DOHH2 (cell line): ENCODE data around the gene ACSBG1.

Experiments
- H3F3A ChIP-seq: fragments of 200-600 bp; sonication (generic), shearing (Covaris generic); 2 replicates; pipeline ENCODE4 v1.6.0; 2016; ENCODE audit warnings: antibody characterized with exemption, mild to moderate bottlenecking; ENCODE audit not compliant: control insufficient read depth, insufficient read depth
- H3K27ac ChIP-seq: fragments of 200-600 bp; sonication (generic); 2 replicates; pipeline ENCODE4 v1.5.1; 2014; ENCODE audit warnings: low read depth, mild to moderate bottlenecking, low read length, moderate library complexity
- H3K27me3 ChIP-seq: fragments of 200-600 bp; sonication (generic); 2 replicates; pipeline ENCODE4 v1.6.1; 2014; ENCODE audit warnings: mild to moderate bottlenecking, low read length, mixed read lengths; ENCODE audit not compliant: control insufficient read depth
- H3K36me3 ChIP-seq: fragments of 200-600 bp; sonication (generic); 2 replicates; pipeline ENCODE4 v1.6.1; 2014; ENCODE audit warnings: mild to moderate bottlenecking, low read length, moderate library complexity, mixed read lengths; ENCODE audit not compliant: control insufficient read depth
- H3K4me1 ChIP-seq: fragments of 200-600 bp; sonication (generic); 2 replicates; pipeline ENCODE4 v1.6.1; 2014; ENCODE audit warnings: mild to moderate bottlenecking, low read length, mixed read lengths; ENCODE audit not compliant: control insufficient read depth
- H3K4me2 ChIP-seq: fragments of 200-600 bp; sonication (generic); 2 replicates; pipeline ENCODE4 v1.6.0; 2014; ENCODE audit warnings: mild to moderate bottlenecking, low read length, moderate library complexity
- H3K4me3 ChIP-seq: fragments of 200-600 bp; sonication (generic); 2 replicates; pipeline ENCODE4 v1.5.1; 2014; ENCODE audit warnings: mild to moderate bottlenecking, low read length, mixed read lengths
- H3K79me2 ChIP-seq: fragments of 200-600 bp; sonication (generic); 2 replicates; pipeline ENCODE4 v1.6.1; 2014; ENCODE audit warnings: mild to moderate bottlenecking, low read length, mixed read lengths; ENCODE audit not compliant: control insufficient read depth
- H3K9me2 ChIP-seq: fragments of 200-600 bp; sonication (generic); replicated peaks from 2 replicates; pipeline ENCODE4 v1.6.1; 2014; ENCODE audit warnings: mild to moderate bottlenecking, low read length, mixed read lengths; ENCODE audit not compliant: control insufficient read depth
- H3K9me3 ChIP-seq: fragments of 200-600 bp; sonication (generic); 2 replicates; pipeline ENCODE4 v1.6.1; 2014; ENCODE audit warnings: antibody characterized with exemption, low read length, mixed read lengths; ENCODE audit not compliant: control insufficient read depth, insufficient read depth
- H4K20me1 ChIP-seq: fragments of 200-600 bp; sonication (generic); 2 replicates; pipeline ENCODE4 v1.6.0; 2014; ENCODE audit warnings: low read depth, mild to moderate bottlenecking, antibody characterized with exemption, low read length, moderate library complexity; ENCODE audit not compliant: control insufficient read depth, insufficient read depth
- EZH2phosphoT487 ChIP-seq: fragments of 200-600 bp; sonication (generic); IDR thresholded peaks from 2 replicates; pipeline ENCODE4 v1.6.1; 2017; ENCODE audit warnings: borderline replicate concordance, mild to moderate bottlenecking, antibody characterized with exemption, low read length, moderate library complexity, mixed read lengths
- TF ChIP-seq, protein P1 (sequence below): fragments of 200-600 bp; sonication (generic); IDR thresholded peaks from one replicate; pipeline ENCODE4 v1.5.1; 2014; ENCODE audit warnings: antibody characterized with exemption, mild to moderate bottlenecking, low read depth, low read length; ENCODE audit not compliant: poor library complexity, severe bottlenecking

ACSBG1 gene

DNA sequence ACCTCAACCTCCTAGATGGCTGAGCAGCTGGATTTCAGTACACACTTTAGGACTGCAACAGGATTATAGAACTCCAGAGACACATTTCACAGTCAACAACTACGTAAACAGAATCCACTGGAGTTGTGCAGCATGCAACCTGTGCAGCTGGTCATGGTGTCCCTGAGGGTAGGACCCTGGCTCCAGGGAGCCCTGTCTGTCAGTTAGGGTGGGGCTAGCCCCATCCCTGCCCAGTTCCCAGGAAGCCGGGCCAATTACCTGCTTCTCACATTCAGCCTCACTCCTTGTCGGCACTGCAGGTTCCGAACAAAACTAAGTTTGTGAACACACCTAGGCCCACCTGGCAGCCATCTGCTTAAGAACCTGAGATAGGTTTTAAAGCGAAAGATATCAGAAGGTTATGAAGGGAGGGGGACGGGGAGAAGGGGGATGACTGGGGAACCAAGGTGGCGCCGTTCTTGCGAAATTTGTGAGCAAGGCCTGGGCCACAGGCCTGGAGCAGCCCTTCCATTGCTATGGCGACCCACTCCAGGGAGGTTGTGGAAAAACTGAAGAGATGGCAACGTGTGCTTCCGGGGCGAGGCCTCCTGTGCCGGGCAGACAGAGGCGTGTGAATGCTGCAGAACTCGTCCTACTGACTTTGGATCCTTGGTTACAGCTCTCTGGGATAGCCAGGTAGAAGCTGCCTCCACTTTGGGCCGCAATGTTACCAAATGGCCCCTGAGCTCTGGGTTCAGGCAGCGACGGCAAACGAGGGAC, 25.3 kb downstream of the ACSBG1 start:
- Histone ChIP-seq H3F3A (no peaks in the 10 kb centered on the region), H3K79me2 (no peaks in the 10 kb centered on the region), H3K4me1 (no peaks in the 10 kb centered on the region), H3K4me3 (no peak overlapping the region), H3K27me3 (peaks cover 2% of the 10 kb centered on the region; the same call in 1 of the 2 replicates), H3K9me3 (no peaks in the 10 kb centered on the region), H3K4me2 (no peak overlapping the region), H3K27ac (no peak overlapping the region), H3K36me3 (no peaks in the 10 kb centered on the region), H3K9me2 (no peaks in the 10 kb centered on the region), H4K20me1 (no peaks in the 10 kb centered on the region)
- TF ChIP-seq, protein P1, sequence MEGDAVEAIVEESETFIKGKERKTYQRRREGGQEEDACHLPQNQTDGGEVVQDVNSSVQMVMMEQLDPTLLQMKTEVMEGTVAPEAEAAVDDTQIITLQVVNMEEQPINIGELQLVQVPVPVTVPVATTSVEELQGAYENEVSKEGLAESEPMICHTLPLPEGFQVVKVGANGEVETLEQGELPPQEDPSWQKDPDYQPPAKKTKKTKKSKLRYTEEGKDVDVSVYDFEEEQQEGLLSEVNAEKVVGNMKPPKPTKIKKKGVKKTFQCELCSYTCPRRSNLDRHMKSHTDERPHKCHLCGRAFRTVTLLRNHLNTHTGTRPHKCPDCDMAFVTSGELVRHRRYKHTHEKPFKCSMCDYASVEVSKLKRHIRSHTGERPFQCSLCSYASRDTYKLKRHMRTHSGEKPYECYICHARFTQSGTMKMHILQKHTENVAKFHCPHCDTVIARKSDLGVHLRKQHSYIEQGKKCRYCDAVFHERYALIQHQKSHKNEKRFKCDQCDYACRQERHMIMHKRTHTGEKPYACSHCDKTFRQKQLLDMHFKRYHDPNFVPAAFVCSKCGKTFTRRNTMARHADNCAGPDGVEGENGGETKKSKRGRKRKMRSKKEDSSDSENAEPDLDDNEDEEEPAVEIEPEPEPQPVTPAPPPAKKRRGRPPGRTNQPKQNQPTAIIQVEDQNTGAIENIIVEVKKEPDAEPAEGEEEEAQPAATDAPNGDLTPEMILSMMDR = no peak
- no peak for TF ChIP-seq EZH2phosphoT487

DNA sequence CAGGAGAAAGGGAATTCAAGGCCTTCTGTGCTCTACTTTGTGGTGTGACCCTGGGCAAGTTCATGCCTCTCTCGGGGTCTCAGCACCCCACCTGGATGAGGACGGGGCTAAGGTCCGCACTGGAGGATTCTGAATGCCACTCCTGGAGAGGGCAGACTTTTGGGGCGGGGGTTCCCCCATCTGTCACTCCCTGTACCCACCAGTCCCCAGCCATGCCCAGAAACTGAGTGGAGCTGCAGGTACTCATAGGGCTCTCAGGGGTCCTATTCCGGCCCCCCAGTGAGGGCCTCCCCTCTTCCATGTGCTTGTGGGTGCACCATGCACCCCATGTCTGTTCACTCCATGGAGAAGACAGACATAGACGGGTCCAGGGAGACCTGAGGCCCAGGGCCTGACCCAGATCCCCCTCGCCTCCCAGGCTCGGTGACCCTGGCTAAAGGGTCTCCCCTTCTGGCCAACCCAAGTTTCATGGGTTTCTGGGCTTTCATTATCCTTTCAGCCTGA, 26.0 kb downstream of the ACSBG1 start:
- Histone ChIP-seq H3K9me3 (no peaks in the 10 kb centered on the region), H3F3A (no peaks in the 10 kb centered on the region), H3K4me1 (no peaks in the 10 kb centered on the region), H3K27ac (no peak overlapping the region), H4K20me1 (no peaks in the 10 kb centered on the region), H3K9me2 (no peaks in the 10 kb centered on the region), H3K4me3 (no peak overlapping the region), H3K27me3 (peaks cover 1% of the 10 kb centered on the region; the same call in 1 of the 2 replicates), H3K79me2 (no peaks in the 10 kb centered on the region), H3K4me2 (no peak overlapping the region), H3K36me3 (no peaks in the 10 kb centered on the region)
- TF ChIP-seq, protein P1 = no peak
- no peak for TF ChIP-seq EZH2phosphoT487

DNA sequence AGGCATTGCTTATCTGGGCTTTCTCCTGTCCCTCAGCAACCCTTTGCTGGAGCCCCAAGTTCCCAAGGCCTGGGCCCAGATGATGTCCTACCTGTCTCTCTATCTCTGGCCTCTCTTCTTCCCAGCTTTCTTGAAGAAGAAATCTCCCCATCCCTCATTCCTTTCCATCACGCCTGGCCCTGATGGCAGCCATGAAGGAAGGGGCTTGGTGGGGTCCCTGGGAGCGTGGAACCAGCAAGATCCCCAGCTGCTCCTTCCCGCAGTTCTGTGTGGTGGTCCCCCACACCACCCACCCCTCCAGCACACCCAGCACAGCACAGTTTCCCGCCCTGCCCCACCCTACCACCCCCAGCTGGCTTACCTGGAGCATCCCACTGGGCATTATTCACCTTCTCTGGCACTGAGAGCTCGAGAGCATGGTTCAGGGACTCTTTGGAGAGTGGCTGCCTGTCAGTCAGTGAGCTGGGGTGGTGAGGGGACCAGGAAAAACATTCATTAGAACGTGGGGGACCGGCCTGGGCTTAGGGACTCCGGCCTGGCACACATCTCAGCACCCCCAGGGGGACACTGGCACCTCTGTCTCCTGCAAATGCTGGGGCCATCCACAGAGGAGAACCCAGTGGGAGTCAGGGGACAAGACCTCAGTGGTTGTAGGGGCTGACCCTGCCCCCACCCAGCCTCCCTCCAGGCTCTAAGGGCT, 26.6 kb downstream of the ACSBG1 start:
- Histone ChIP-seq H3F3A (no peaks in the 10 kb centered on the region), H3K9me3 (no peaks in the 10 kb centered on the region), H3K4me3 (no peak overlapping the region), H3K4me1 (no peaks in the 10 kb centered on the region), H3K4me2 (no peak overlapping the region), H3K27me3 (peaks cover 7% of the 10 kb centered on the region; the same call in 1 of the 2 replicates), H3K36me3 (no peaks in the 10 kb centered on the region), H3K27ac (no peak overlapping the region), H3K79me2 (no peaks in the 10 kb centered on the region), H3K9me2 (no peaks in the 10 kb centered on the region), H4K20me1 (no peaks in the 10 kb centered on the region)
- TF ChIP-seq, protein P1 = no peak
- TF ChIP-seq EZH2phosphoT487 = no peak
